Measurements from ENCODE around the gene PCNT. TPM values are rescaled to one million over a fixed set of nuclear protein-coding genes. Genes with fewer than 3 reads are reported as not detected.

Gene PCNT
- total RNA-seq, 3 donors from 2014 or later, result 25.2 to 31.0 (median 28.5) TPM

GRCh38 chr21:46361935-46362334 lies 38.0 kb downstream of the PCNT start:
- intact Hi-C loops (cut with DNase I; ENCODE audit: low total_unique reads), result no loop called here
- TF ChIP-seq CTCF (IDR thresholded peaks at IDR 0.05), result no peak
- TF ChIP-seq POLR2AphosphoS5 (IDR thresholded peaks at IDR 0.05), result no peak
- TF ChIP-seq POLR2A (IDR thresholded peaks at IDR 0.05), result no peak
- Histone ChIP-seq H3K4me1 (no peaks in the 10 kb centered on the region), H3K4me3 (no peak overlapping the region), H3K27me3 (no peaks in the 10 kb centered on the region), H3K9me3 (no peaks in the 10 kb centered on the region), H3K27ac (no peak overlapping the region), H3K36me3 (peaks cover 9% of the 10 kb centered on the region)
- DNase-seq (ENCODE audit: low spot score in 2 of 2), result no peak

DNA sequence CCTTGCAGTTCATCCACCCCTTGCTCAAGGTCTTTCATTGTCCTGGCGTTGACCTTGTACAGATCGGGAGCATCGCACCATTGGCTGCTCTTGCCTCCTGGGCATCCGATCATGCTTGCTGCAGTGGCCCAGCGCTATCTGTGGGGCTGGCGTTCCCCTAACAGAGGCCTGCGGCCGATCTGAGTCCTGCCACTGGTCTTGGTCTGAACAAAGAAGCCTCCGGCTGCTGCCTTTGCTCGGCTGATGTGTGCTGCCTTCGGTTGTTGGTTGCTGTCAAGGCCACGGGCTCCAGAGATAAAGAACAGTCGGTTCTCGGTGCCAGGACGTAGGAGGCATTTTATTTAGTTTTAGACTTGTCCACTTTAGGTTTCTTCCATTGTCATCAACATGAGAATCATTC lies 39.0 kb downstream of the PCNT start:
- Histone ChIP-seq H3K9me3 (no peaks in the 10 kb centered on the region), H3K27ac (no peak overlapping the region), H3K27me3 (no peaks in the 10 kb centered on the region), H3K4me1 (no peaks in the 10 kb centered on the region), H3K36me3 (peaks cover 4% of the 10 kb centered on the region), H3K4me3 (no peak overlapping the region)
- intact Hi-C loops (cut with DNase I; ENCODE audit: low total_unique reads), result no loop called here
- TF ChIP-seq POLR2A (IDR thresholded peaks at IDR 0.05) (no peak), POLR2AphosphoS5 (IDR thresholded peaks at IDR 0.05) (no peak), CTCF (IDR thresholded peaks at IDR 0.05) (no peak)
- no peak for DNase-seq (ENCODE audit: low spot score in 2 of 2)

- Histone ChIP-seq H3K36me3 (no peaks in the 10 kb centered on the region), H3K9me3 (no peaks in the 10 kb centered on the region), H3K27me3 (no peaks in the 10 kb centered on the region), H3K4me3 (no peak overlapping the region), H3K4me1 (no peaks in the 10 kb centered on the region), H3K27ac (no peak overlapping the region)
- intact Hi-C loops (cut with DNase I; ENCODE audit: low total_unique reads), result no loop called here
- no peak for TF ChIP-seq POLR2A (IDR thresholded peaks at IDR 0.05)
- TF ChIP-seq CTCF (IDR thresholded peaks at IDR 0.05), result no peak
- no peak for TF ChIP-seq POLR2AphosphoS5 (IDR thresholded peaks at IDR 0.05)
- DNase-seq (ENCODE audit: low spot score in 2 of 2), result no peak
These were observed 39.7 kb downstream of the PCNT start for GRCh38 chr21:46363698-46364097.

GRCh38 chr21:46366091-46366490 lies 42.1 kb downstream of the PCNT start:
- no peaks in the 10 kb centered on the region for H3K9me3 ChIP-seq
- H3K4me3 ChIP-seq, result no peak overlapping the region
- no peak overlapping the region for H3K27ac ChIP-seq
- TF ChIP-seq POLR2AphosphoS5 (IDR thresholded peaks at IDR 0.05) (no peak), POLR2A (IDR thresholded peaks at IDR 0.05) (no peak), CTCF (IDR thresholded peaks at IDR 0.05) (no peak)
- no peaks in the 10 kb centered on the region for H3K4me1 ChIP-seq
- intact Hi-C loops (cut with DNase I; ENCODE audit: low total_unique reads), result no loop called here
- H3K36me3 ChIP-seq, result no peaks in the 10 kb centered on the region
- no peaks in the 10 kb centered on the region for H3K27me3 ChIP-seq
- DNase-seq (ENCODE audit: low spot score in 2 of 2), result no peak

DNA sequence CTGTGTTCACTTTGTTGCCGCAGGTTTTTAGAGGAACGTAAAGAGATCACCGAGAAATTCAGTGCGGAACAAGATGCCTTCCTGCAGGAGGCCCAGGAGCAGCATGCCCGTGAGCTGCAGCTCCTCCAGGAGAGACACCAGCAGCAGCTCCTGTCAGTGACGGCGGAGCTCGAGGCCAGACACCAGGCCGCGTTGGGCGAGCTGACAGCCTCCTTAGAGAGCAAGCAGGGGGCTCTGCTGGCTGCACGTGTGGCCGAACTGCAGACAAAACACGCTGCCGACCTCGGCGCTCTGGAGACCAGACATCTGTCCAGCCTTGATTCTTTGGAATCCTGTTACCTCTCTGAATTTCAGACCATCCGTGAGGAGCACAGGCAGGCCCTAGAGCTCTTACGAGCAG lies 42.6 kb downstream of the PCNT start:
- Histone ChIP-seq H3K4me3 (no peak overlapping the region), H3K9me3 (no peaks in the 10 kb centered on the region), H3K27me3 (no peaks in the 10 kb centered on the region), H3K27ac (no peak overlapping the region), H3K4me1 (no peaks in the 10 kb centered on the region), H3K36me3 (no peaks in the 10 kb centered on the region)
- no peak for TF ChIP-seq POLR2A (IDR thresholded peaks at IDR 0.05)
- TF ChIP-seq CTCF (IDR thresholded peaks at IDR 0.05), result no peak
- TF ChIP-seq POLR2AphosphoS5 (IDR thresholded peaks at IDR 0.05), result no peak
- intact Hi-C loops (cut with DNase I; ENCODE audit: low total_unique reads), result no loop called here
- no peak for DNase-seq (ENCODE audit: low spot score in 2 of 2)

Data from breast epithelium (tissue), 4 donors.